ELF-1 (cell line): ENCODE data around the gene STK32C.
A peak's percentile ranks its signal among the peaks of the same experiment; 100 is the strongest.
"Not testable (repeated sequence)": the region's sequence is repeated elsewhere in the genome, so short reads cannot be mapped to it uniquely, and the experiment has no call there.

Experiments
- DNase-seq: peaks from one replicate; pipeline ENCODE4 v3.0.0-alpha.2; 2016; ENCODE audit warnings: low read depth, low spot score

STK32C gene

GRCh38 chr10:132267916-132268315 is 39.8 kb downstream of the STK32C start:
- not testable (repeated sequence) for DNase-seq

DNA sequence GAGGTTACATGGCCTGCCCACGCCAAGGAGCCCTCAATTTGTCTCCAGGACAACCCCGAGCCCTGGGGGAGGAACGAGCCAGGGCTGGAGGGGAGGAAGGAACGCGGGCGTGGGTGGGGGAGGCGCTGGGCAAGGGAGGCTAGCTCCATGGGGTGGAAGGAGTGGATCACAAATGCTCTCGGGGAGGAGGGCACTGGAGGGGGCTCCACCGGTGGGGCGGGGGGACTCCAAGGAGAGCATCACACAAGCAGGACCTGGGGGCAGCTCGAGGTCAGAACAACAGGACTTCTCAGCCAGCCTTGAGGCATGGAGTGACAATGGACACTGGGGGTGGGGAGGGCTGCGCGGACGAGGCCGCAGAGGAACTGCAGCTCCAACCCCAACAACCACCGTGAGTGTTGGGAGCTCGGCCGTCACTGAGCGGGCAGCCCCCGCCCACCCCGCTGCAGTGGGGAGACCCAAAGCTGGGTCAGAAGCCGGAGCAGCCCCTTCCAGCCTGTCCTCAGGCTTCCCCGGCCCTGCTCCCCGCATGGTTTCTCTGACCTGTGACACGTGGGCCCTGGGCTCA is 41.1 kb downstream of the STK32C start:
- no peak for DNase-seq

- DNase-seq, result no peak
Measured at GRCh38 chr10:132265890-132266496, 41.8 kb downstream of the STK32C start.

DNA sequence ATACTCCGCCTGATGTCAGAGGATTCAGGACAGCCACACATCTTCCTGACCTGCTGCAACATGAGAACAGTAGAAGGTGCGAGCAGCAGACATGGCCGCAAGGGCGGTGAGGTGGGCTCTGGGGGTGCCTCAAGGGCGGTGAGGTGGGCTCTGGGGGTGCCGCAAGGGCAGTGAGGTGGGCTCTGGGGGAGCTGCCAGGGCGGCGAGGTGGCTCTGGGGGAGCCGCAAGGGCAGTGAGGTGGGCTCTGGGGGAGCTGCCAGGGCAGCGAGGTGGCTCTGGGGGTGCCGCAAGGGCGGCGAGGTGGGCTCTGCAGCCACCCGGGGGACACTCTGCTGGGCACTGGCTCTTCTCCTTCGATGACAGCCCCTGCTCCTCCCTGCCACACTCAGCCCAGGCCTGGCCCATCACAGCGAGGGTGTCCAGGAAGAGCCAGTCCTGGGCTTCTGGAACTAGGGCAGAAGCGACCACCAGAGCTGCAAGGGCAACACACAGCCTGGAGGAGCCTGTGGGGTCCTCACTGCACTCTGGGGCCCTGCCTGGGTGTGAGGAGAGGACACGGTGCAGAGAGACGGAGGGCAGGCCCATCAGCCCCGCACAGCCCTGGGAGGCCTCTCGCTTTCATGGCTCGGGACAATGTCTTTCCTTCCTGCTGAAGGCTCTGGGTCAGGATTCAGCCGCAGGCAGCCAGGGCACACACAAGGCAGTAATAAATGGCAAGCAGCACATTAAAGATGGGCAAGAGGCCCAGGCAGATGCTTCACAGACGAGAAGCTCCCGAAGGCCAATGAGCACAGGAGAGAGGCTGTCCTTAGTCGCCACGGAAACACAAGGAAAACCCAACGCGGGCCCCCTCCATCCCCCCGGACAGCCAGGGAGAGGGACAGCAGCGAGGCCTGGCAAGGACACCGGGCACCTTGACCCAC is 42.5 kb downstream of the STK32C start:
- no peak for DNase-seq

GRCh38 chr10:132264306-132264950 is 43.3 kb downstream of the STK32C start:
- no peak for DNase-seq

DNA sequence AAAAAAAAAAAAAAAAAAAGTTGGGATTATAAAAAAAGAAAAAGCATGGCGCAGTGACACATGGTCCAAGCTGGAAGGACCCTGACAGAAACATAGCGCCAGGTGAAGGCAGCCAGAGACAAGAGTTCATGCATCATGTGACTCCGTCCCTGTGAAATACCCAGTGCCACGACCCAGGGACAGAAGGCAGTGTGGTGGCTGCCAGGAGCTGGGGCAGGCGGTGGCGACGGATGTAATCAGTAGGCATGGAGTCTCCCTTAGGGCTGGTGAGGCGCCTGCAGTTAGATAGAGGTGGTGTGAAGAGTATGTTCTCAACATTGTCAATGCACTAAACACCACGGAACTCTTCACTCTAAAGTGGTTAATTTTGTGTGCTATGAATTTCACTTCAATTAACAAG is 43.9 kb downstream of the STK32C start:
- DNase-seq, result no peak

GRCh38 chr10:132259702-132260482 is 47.9 kb downstream of the STK32C start:
- DNase-seq, result no peak

DNA sequence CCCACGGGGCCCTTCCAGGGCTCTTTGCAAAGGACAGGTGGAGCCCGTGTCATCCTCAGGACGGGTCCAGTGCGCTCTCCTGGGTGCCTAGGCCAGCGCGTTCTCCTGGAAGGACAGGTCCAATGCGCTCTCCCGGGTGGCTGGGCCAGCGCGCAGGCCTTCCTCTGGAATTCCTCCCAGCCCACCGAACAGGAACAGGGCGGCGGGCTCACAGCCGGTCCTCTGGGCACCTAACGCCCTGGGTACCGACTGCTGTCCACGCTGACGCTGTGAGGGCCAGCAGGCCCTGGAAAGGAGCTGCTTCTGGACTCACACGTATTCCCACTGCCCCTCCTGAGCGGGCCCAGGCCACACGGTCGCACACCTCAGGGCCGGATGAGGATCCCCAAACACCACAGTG is 49.3 kb downstream of the STK32C start:
- no peak for DNase-seq

GRCh38 chr10:132257907-132258306 is 49.8 kb downstream of the STK32C start:
- DNase-seq, result no peak

DNA sequence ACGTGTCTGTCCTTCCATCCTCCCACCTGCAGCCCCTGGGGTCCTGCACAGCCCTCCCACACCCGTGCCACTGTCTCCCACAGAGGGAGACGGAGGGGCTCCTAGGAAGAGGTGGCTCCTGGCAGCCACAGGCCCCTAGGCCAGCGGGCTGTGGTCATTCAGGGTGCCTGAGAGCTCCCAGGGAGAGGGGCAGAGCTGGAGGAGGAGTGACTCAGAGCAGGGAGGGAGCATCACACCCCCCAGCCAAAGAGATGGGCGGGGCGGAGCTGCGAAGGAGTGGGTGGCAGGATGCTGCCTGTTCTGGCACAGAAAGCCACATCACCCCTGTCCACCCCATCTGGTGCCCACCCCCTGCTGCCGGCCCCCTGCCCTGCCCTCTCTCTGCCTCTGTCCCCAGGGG is 50.5 kb downstream of the STK32C start:
- DNase-seq, result no peak

DNA sequence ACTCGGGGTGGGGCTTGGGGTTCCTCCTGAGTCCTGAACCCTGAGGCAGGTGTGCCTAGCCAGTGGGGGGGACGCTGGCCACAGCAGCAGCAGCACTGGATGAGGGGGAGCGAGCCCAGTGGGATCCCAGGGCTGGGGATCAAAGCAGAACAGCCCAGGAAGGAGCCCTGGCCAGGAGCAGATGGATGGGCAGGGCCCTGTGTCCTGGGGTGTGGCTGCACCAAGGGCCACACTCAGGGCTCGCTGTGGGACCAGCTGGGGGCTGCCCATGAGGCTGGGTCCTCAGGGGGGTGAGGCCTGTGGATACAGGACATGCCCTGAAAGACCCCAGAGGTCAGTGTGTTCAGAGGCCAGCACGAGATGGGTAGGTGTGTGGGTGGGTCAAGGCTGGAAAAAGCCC is 50.9 kb downstream of the STK32C start:
- DNase-seq, result no peak

DNA sequence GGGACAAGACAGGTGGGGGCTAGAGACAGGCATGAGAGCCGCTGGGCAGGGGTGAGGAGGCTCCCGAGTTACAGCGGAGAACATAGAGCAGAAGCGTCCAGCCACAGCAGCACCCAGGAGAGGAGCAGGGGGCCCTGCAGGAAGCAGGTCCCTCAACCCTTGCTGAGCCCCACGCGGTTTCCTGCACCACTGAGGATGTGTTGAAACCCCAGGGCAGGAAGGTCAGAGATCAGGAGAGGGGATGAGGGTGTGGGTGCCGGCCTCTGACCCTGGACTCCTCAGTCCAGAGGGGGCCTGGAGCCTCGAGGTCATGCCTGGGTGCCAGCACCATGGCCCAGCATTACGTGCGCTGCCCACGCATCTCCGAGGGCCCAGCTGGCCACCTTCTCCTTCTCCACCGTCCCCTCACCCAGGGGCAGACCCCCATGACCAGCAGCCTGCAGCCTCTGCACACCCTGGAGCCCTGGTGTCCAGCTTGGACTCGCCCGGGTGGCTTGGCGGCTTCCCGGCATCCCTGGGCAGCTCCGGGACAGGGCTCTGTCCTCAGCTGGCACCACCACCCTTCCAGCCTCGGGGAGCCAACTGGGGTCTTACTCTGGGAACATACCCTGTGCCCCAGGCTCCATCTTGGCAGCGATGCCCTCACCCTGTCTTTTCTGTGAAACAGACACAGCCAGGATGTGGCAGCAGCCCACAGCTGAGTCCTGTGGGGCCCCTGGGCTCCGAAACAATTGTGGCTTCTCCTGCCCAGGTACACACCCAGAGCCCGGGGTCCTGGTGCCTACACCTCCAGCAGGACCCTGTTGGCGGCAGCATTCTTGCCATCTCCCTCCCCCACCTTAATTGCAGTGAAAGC is 52.0 kb downstream of the STK32C start:
- DNase-seq, result no peak

DNA sequence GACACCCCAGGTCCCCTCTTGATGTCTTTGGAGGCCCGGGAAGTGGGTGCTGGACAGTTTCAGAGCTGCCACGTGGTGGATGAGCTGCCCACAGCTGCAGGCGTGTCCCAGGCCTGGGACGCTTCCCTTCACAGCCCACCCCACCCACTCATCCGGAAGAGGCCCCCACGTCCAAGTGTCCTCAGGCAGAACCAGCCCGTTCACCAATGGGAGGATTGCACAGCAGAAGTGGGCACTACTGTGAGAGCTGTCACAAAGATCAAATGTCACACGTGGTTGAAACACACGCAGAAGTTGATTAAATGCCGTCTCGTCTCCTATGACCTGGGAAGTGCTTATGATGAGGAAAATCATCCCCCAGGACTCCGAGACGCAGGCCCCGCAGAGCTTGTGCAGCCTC is 52.9 kb downstream of the STK32C start:
- no peak for DNase-seq

- DNase-seq, result peak; percentile 47
Measured at GRCh38 chr10:132253092-132253687, 54.6 kb downstream of the STK32C start.

DNA sequence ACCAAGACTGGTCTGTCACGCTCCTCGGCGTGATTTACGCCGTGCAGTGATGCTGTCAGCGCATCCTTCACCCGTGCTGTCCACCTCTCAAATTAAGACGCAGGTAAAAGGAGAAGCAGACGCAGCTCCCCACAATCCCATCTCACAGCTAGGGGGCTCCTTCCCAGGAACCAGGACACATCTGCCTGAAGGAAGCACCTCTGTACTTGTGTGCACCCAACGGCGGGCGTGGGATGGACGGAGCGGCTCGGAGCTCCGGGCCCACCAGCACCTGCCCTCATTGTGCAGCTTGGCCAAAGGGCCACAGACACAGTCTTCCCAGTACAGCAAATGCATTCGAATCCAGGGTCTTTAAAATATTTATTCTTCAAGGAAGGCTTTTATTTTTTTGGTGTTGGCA is 55.3 kb downstream of the STK32C start:
- DNase-seq, result no peak

- no peak for DNase-seq
Measured at GRCh38 chr10:132251928-132252327, 55.8 kb downstream of the STK32C start.

GRCh38 chr10:132250481-132251475 is 57.0 kb downstream of the STK32C start:
- no peak for DNase-seq

- no peak for DNase-seq
Measured at GRCh38 chr10:132249824-132250375, 57.9 kb downstream of the STK32C start.
